HepG2 (cell line): ENCODE results near the gene COL4A6. TPM values are rescaled to one million over a fixed set of nuclear protein-coding genes. Genes with fewer than 3 reads are reported as not detected.
A peak's percentile ranks its signal among the peaks of the same experiment; 100 is the strongest.

Experiments
- ATAC-seq: fragments of 200-7000 bp; cut with Tn5 transposase; 3 replicates; pipeline ENCODE4 v1.9.1; 2020; ENCODE audit warnings: mild to moderate bottlenecking, moderate library complexity
- BruUV-seq: library from RNA; stranded (reverse); fragments of 400-500 nt; replicated peaks from 2 replicates; lab custom pipeline; 2021; lab: Mats Ljungman, UMichigan
- CTCF ChIA-PET: fragments of 300-600 bp; formaldehyde crosslinking; extraction: SDS; loops from one replicate; lab custom pipeline; 2021; ENCODE audit warnings: low total read pairs, inconsistent platforms, low intra/inter-chr PET ratio; lab: Yijun Ruan, JAX
- POLR2A ChIA-PET: fragments of 350-600 bp; sonication (Branson Sonifier 250); formaldehyde crosslinking; loops from one replicate; lab custom pipeline; 2020; ENCODE audit warnings: antibody characterized with exemption, inconsistent platforms; lab: Yijun Ruan, JAX
- DNase-seq: peaks from one replicate; pipeline ENCODE4 v3.0.0-alpha.2; 2015; ENCODE audit warnings: low spot score
- FAIRE-seq: peaks from 3 replicates; lab custom pipeline; 2011; peaks lifted over from hg19 to GRCh38; lab: Jason Lieb, UNC
- H2AFZ ChIP-seq: one replicate; pipeline ENCODE4 v1.6.1; 2011; ENCODE audit warnings: low read length, inconsistent platforms
- H3K27ac ChIP-seq: fragments of 300-600 bp; 3 replicates; pipeline ENCODE4 v1.8.0; 2011; ENCODE audit warnings: mixed run types, mild to moderate bottlenecking, mixed read lengths, low read length, inconsistent platforms; ENCODE audit not compliant: insufficient read depth; ENCODE audit errors: extremely low read length
- H3K27me3 ChIP-seq, 2 experiments: fragments of 200-600 bp in 1 of 2; 2 replicates in 1 of 2; 3 replicates in 1 of 2; pipeline versions ENCODE4 v1.6.0 to v1.8.0; 2011; ENCODE audit warnings: low read length in 2 of 2, mild to moderate bottlenecking in 2 of 2, moderate library complexity in 2 of 2, inconsistent platforms in 1 of 2; ENCODE audit not compliant: insufficient read depth in 2 of 2, control insufficient read depth in 1 of 2
- H3K36me3 ChIP-seq, 2 experiments: fragments of 200-600 bp in 1 of 2; replicated peaks in 1 of 2; 2 replicates in 1 of 2; 3 replicates in 1 of 2; pipeline versions ENCODE4 v1.5.1 to v1.8.0; 2011; ENCODE audit warnings: low read length in 2 of 2, inconsistent platforms in 1 of 2; ENCODE audit not compliant: insufficient read depth in 2 of 2, control insufficient read depth in 1 of 2
- H3K4me1 ChIP-seq: 2 replicates; pipeline ENCODE4 v1.5.1; 2012; ENCODE audit warnings: low read length, inconsistent platforms; ENCODE audit not compliant: insufficient read depth
- H3K4me2 ChIP-seq: 2 replicates; pipeline ENCODE4 v1.6.0; 2011; ENCODE audit warnings: low read depth, low read length, inconsistent platforms
- H3K4me3 ChIP-seq, 3 experiments: fragments of 200-600 bp in 1 of 3; sonication (generic), shearing (Covaris generic) in 1 of 3; replicated peaks in 1 of 3; 2 replicates each; pipeline ENCODE4 v1.5.1; 2011 to 2016; ENCODE audit warnings: low read length in 3 of 3, inconsistent platforms in 2 of 3, low read depth in 2 of 3, mild to moderate bottlenecking in 2 of 3, control low read depth in 1 of 3, mixed read lengths in 1 of 3; ENCODE audit not compliant: insufficient read depth in 1 of 3
- H3K79me2 ChIP-seq: one replicate; pipeline ENCODE4 v1.6.1; 2011; ENCODE audit warnings: low read length, inconsistent platforms; ENCODE audit not compliant: insufficient read depth
- H3K9ac ChIP-seq: 2 replicates; pipeline ENCODE4 v1.6.0; 2011; ENCODE audit warnings: mild to moderate bottlenecking, low read depth, low read length, inconsistent platforms; ENCODE audit not compliant: insufficient read depth
- H3K9me3 ChIP-seq: 2 replicates; pipeline ENCODE4 v1.5.1; 2012; ENCODE audit warnings: mild to moderate bottlenecking, low read length
- H4K20me1 ChIP-seq: 2 replicates; pipeline ENCODE4 v1.6.0; 2011; ENCODE audit warnings: inconsistent platforms, mild to moderate bottlenecking, low read length, moderate library complexity; ENCODE audit not compliant: insufficient read depth
- FOXJ3 ChIP-seq: sonication (generic); formaldehyde crosslinking; IDR thresholded peaks from 2 replicates; pipeline ENCODE4 v1.4.0; 2020; ENCODE audit warnings: missing genetic modification reagents, mild to moderate bottlenecking, borderline replicate concordance
- GATAD2A ChIP-seq: IDR thresholded peaks from 2 replicates; pipeline ENCODE4 v1.6.1; 2016
- HIVEP1 ChIP-seq: sonication (generic); formaldehyde crosslinking; IDR thresholded peaks from 2 replicates; pipeline ENCODE4 v1.4.0; 2020; ENCODE audit warnings: mild to moderate bottlenecking, missing genetic modification reagents
- MED1 ChIP-seq: sonication (generic); formaldehyde crosslinking; IDR thresholded peaks from 2 replicates; pipeline ENCODE4 v1.4.0; 2020; ENCODE audit warnings: missing genetic modification reagents
- PAF1 ChIP-seq: IDR thresholded peaks from 2 replicates; pipeline ENCODE4 v1.6.1; 2016; ENCODE audit warnings: missing genetic modification reagents, missing compliant biosample characterization
- POGZ ChIP-seq: sonication (generic); formaldehyde crosslinking; IDR thresholded peaks from 2 replicates; pipeline ENCODE4 v1.4.0; 2020; ENCODE audit warnings: mild to moderate bottlenecking, missing genetic modification reagents
- POLR2AphosphoS5 ChIP-seq: IDR thresholded peaks from 2 replicates; pipeline ENCODE4 v1.6.1; 2012; ENCODE audit warnings: low read depth, low read length
- RXRA ChIP-seq: sonication (generic); formaldehyde crosslinking; IDR thresholded peaks from 2 replicates; pipeline ENCODE4 v1.5.1; 2020; ENCODE audit warnings: missing genetic modification reagents
- ZKSCAN8 ChIP-seq: IDR thresholded peaks from 2 replicates; pipeline ENCODE4 v1.6.1; 2016; ENCODE audit warnings: borderline replicate concordance, missing genetic modification reagents, missing compliant biosample characterization
- ZNF501 ChIP-seq: sonication (generic); formaldehyde crosslinking; IDR thresholded peaks from 2 replicates; pipeline ENCODE4 v1.5.1; 2020; ENCODE audit warnings: mild to moderate bottlenecking, moderate library complexity, missing genetic modification reagents
- ZNF619 ChIP-seq: sonication (generic); formaldehyde crosslinking; IDR thresholded peaks from 2 replicates; pipeline ENCODE4 v1.4.0; 2020; ENCODE audit warnings: mild to moderate bottlenecking, missing genetic modification reagents
- ZNF652 ChIP-seq: IDR thresholded peaks from 2 replicates; pipeline ENCODE4 v1.6.1; 2016; ENCODE audit warnings: low read depth, borderline replicate concordance
- ZSCAN22 ChIP-seq: sonication (generic); formaldehyde crosslinking; IDR thresholded peaks from 2 replicates; pipeline ENCODE4 v1.4.0; 2020; ENCODE audit warnings: mild to moderate bottlenecking, missing genetic modification reagents
- ZSCAN9 ChIP-seq: IDR thresholded peaks from 2 replicates; pipeline ENCODE4 v1.6.1; 2016; ENCODE audit warnings: borderline replicate concordance
- WGBS: methylation state at CpG from one replicate; pipeline ENCODE4 v1.1.6; 2017; ENCODE audit warnings: low lambda C conversion rate; 5-methylcytosine and 5-hydroxymethylcytosine counted together
- in situ Hi-C: cut with HindIII; loops from 2 replicates; pipeline ENCODE4 v1.10.0; 2017; ENCODE audit warnings: low pct_unique_long_range_greater_than_20kb; ENCODE audit not compliant: extremely low pct_ligation_motif_present
- intact Hi-C: fragments of 100-400 bp; cut with micrococcal nuclease; formaldehyde crosslinking; loops from one replicate; pipeline ENCODE4 v1.10.0; 2022; ENCODE audit not compliant: unreplicated experiment
- polyA plus RNA-seq, 8 experiments: library from polyadenylated mRNA; depleted of rRNA in 3 of 8; stranded (reverse) in 7 of 8; unstranded in 1 of 8; fragments of >200 nt; fragmentation: Illumina TruSeq in 4 of 8; extraction: Trizol in 4 of 8; gene quantifications; 2 replicates each; pipeline versions ENCODE4 v1.2.1 to v1.2.3, GENCODE V29; 2011 to 2016; ENCODE audit warnings: low read depth in 4 of 8, missing spikeins in 1 of 8, mixed read lengths in 1 of 8; ENCODE audit not compliant: insufficient read depth in 1 of 8
- total RNA-seq, 5 experiments: library from RNA; depleted of rRNA; stranded (reverse); fragments of >200 nt; fragmentation: Illumina TruSeq; extraction: Trizol; gene quantifications; 2 replicates each; pipeline ENCODE4 v1.2.3, GENCODE V29; 2016; ENCODE audit warnings: low read depth in 1 of 5
- TF ChIP-seq, protein P1 (sequence below): sonication (generic); formaldehyde crosslinking; IDR thresholded peaks from 2 replicates; pipeline ENCODE4 v1.8.0; 2022; ENCODE audit warnings: missing genetic modification reagents, mild to moderate bottlenecking, borderline replicate concordance
- TF ChIP-seq, protein P2 (sequence below): sonication (generic); formaldehyde crosslinking; IDR thresholded peaks from 2 replicates; pipeline ENCODE4 v1.4.0; 2020; ENCODE audit warnings: missing genetic modification reagents

Gene COL4A6
- total and polyA plus RNA-seq, 2 of the 13 experiments (the other 11 are each of a cell fraction or from before 2014, with no cell fraction given): 4.5 to 8.2 TPM

DNA sequence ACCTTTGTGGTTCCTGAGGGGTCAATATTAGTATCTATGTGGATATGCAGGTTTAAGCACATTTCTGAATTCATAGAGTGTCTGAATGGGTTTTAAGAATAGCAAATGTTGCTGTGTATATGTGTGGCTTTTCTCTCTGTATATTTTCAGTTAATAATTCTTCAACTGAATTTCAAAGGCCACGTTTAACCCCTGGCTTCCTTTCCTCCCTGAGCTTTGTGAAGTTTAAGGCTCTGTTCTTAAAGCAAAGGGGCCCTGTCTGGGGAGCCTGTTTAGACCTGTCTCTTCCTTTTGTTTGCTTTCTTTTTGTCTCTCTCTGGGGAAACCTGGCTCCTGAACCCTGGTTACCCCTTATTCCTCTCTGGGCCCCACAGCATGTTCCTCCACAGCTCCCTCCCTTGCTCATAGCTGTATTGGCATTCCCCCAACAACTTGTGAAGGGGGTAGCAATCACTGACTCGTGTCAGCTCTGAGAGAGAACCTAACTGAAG, 139.1 kb downstream of the COL4A6 start (continued):
- TF ChIP-seq MED1 (CRISPR knock-in tag): peak; percentile 25; the same call in 1 of the 2 replicates
- TF ChIP-seq ZKSCAN8 (CRISPR knock-in tag): no peak
- TF ChIP-seq ZNF619 (CRISPR knock-in tag): no peak
- peak; percentile 89 for TF ChIP-seq ZNF652
- no peak for TF ChIP-seq ZNF501 (CRISPR knock-in tag)
- no peak for TF ChIP-seq PAF1 (CRISPR knock-in tag)

GRCh38 chrX:108298165-108298602, 140.0 kb downstream of the COL4A6 start:
- Histone ChIP-seq H3K4me1 (peaks cover 34% of the 10 kb centered on the region), H3K9ac (peak overlapping the region; percentile 82), H3K4me3 (peak overlapping the region; percentile 49 to 71 (median 51); a peak in 5 of 6 replicates), H3K9me3 (no peaks in the 10 kb centered on the region), H3K27ac (peak overlapping the region; percentile 92), H4K20me1 (no peaks in the 10 kb centered on the region), H3K79me2 (no peaks in the 10 kb centered on the region), H3K36me3 (no peaks in the 10 kb centered on the region), H2AFZ (no peak overlapping the region), H3K27me3 (no peaks in the 10 kb centered on the region), H3K4me2 (peak overlapping the region; percentile 84)
- BruUV-seq: no TSS peak
- peak; percentile 96 for ATAC-seq
- ChIA-PET POLR2A (interaction anchor here (1.5 to 2.7 kb wide), 3 partner anchors 9 to 52 kb away, joined by 4 to 11 read pairs (median 7); no protein-coding TSS in a partner anchor), CTCF (no interaction called here)
- FAIRE-seq: peak; percentile 89
- in situ Hi-C loops: no loop called here
- DNase-seq: peak; percentile 81
- WGBS: 0% methylated on average over 1 of the region's 18 CpGs
- intact Hi-C loops: loop anchor here (5.0 kb wide), 2 partner anchors 36 to 56 kb away; no protein-coding TSS in a partner anchor
- TF ChIP-seq, protein P1, sequence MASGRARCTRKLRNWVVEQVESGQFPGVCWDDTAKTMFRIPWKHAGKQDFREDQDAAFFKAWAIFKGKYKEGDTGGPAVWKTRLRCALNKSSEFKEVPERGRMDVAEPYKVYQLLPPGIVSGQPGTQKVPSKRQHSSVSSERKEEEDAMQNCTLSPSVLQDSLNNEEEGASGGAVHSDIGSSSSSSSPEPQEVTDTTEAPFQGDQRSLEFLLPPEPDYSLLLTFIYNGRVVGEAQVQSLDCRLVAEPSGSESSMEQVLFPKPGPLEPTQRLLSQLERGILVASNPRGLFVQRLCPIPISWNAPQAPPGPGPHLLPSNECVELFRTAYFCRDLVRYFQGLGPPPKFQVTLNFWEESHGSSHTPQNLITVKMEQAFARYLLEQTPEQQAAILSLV (CRISPR knock-in tag): no peak
- no peak; the same call in 1 of the 2 replicates for TF ChIP-seq GATAD2A (CRISPR knock-in tag)
- 0 out of 2 replicates have a peak, but pooled peaks have one; percentile 22 for TF ChIP-seq POGZ (CRISPR knock-in tag)
- TF ChIP-seq, protein P2, sequence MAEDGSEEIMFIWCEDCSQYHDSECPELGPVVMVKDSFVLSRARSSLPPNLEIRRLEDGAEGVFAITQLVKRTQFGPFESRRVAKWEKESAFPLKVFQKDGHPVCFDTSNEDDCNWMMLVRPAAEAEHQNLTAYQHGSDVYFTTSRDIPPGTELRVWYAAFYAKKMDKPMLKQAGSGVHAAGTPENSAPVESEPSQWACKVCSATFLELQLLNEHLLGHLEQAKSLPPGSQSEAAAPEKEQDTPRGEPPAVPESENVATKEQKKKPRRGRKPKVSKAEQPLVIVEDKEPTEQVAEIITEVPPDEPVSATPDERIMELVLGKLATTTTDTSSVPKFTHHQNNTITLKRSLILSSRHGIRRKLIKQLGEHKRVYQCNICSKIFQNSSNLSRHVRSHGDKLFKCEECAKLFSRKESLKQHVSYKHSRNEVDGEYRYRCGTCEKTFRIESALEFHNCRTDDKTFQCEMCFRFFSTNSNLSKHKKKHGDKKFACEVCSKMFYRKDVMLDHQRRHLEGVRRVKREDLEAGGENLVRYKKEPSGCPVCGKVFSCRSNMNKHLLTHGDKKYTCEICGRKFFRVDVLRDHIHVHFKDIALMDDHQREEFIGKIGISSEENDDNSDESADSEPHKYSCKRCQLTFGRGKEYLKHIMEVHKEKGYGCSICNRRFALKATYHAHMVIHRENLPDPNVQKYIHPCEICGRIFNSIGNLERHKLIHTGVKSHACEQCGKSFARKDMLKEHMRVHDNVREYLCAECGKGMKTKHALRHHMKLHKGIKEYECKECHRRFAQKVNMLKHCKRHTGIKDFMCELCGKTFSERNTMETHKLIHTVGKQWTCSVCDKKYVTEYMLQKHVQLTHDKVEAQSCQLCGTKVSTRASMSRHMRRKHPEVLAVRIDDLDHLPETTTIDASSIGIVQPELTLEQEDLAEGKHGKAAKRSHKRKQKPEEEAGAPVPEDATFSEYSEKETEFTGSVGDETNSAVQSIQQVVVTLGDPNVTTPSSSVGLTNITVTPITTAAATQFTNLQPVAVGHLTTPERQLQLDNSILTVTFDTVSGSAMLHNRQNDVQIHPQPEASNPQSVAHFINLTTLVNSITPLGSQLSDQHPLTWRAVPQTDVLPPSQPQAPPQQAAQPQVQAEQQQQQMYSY (CRISPR knock-in tag): no peak
- TF ChIP-seq ZSCAN22: no peak
- TF ChIP-seq RXRA (CRISPR knock-in tag): peak; percentile 41; the same call in 1 of the 2 replicates
- TF ChIP-seq POLR2AphosphoS5: 0 out of 2 replicates have a peak, but pooled peaks have one; percentile 38
- TF ChIP-seq HIVEP1 (CRISPR knock-in tag): no peak
- TF ChIP-seq FOXJ3 (CRISPR knock-in tag): no peak
- TF ChIP-seq ZSCAN9: 0 out of 2 replicates have a peak, but pooled peaks have one; percentile 34
